ENCODE data around the gene CHRNA10.
"Not testable (repeated sequence)": the region's sequence is repeated elsewhere in the genome, so short reads cannot be mapped to it uniquely, and the experiment has no call there.

Gene CHRNA10

DNA sequence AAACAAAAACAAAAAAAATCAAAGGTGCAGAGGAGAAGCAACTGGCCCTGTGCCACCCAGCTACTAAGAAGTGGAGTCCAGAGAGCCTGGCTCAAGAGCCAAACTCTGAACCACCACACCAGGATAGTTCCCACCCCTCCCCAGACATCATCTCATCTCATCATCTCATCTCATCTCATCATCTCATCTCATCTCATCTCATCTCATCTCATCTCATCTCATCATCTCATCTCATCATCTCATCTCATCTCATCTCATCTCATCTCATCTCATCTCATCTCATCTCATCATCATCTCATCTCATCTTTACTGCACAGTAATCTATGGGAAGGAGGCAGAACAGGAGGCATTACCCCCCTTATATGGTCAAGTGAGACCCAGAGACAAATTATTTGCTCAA lies 8.3 kb downstream of the CHRNA10 start:
- no peaks in the 10 kb centered on the region; the same call in 1 of the 2 replicates for H3K27me3 ChIP-seq (replicated peaks; ENCODE audit: control insufficient read depth, insufficient read depth, low read length)
- peaks cover 16% of the 10 kb centered on the region for H3K36me3 ChIP-seq (ENCODE audit: control insufficient read depth, insufficient read depth, low read length)
- no peak for TF ChIP-seq CTCF (IDR thresholded peaks at IDR 0.05; ENCODE audit: insufficient read depth, low read length, poor library complexity, severe bottlenecking)
- no peak for DNase-seq (ENCODE audit: extremely low read depth, insufficient read length)
- H3K4me3 ChIP-seq (replicated peaks; ENCODE audit: low read depth, low read length): no peak overlapping the region

- H3K27me3 ChIP-seq (replicated peaks; ENCODE audit: control insufficient read depth, insufficient read depth, low read length): no peaks in the 10 kb centered on the region; the same call in 1 of the 2 replicates
- DNase-seq (ENCODE audit: extremely low read depth, insufficient read length): no peak
These were observed 10.2 kb downstream of the CHRNA10 start for GRCh38 chr11:3660960-3661359.

DNA sequence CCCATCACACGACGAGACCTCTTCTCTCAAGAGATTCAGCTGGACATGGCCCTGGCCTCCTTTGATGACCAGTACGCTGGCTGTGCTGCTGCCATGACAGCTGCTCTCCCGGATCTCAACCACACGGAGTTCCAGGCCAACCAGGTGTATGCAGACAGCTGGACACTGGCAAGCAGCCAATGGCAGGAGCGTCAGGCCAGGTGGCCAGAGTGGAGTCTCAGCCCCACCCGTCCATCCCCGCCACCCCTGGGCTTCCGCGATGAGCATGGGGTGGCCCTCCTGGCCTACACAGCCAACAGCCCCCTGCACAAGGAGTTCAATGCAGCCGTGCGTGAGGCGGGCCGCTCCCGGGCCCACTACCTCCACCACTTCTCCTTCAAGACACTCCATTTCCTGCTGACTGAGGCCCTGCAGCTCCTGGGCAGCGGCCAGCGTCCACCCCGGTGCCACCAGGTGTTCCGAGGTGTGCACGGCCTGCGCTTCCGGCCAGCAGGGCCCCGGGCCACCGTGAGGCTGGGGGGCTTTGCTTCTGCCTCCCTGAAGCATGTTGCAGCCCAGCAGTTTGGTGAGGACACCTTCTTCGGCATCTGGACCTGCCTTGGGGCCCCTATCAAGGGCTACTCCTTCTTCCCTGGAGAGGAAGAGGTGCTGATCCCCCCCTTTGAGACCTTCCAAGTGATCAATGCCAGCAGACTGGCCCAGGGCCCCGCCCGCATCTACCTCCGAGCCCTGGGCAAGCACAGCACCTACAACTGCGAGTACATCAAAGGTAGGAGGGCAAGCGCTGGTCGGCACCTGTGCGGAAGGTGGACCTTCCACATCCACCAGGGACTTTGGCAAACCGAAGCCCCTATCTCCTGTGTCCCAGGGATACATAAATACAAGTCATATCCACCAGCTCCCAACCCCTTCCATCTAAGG lies 11.3 kb downstream of the CHRNA10 start:
- no peak overlapping the region for H3K4me3 ChIP-seq (replicated peaks; ENCODE audit: low read depth, low read length)

More at GRCh38 chr11:3660960-3661359, 10.2 kb downstream of the CHRNA10 start:
- TF ChIP-seq CTCF (IDR thresholded peaks at IDR 0.05; ENCODE audit: insufficient read depth, low read length, poor library complexity, severe bottlenecking): no peak
- Histone ChIP-seq H3K36me3 (ENCODE audit: control insufficient read depth, insufficient read depth, low read length) (peaks cover 5% of the 10 kb centered on the region), H3K4me3 (replicated peaks; ENCODE audit: low read depth, low read length) (no peak overlapping the region)

DNA sequence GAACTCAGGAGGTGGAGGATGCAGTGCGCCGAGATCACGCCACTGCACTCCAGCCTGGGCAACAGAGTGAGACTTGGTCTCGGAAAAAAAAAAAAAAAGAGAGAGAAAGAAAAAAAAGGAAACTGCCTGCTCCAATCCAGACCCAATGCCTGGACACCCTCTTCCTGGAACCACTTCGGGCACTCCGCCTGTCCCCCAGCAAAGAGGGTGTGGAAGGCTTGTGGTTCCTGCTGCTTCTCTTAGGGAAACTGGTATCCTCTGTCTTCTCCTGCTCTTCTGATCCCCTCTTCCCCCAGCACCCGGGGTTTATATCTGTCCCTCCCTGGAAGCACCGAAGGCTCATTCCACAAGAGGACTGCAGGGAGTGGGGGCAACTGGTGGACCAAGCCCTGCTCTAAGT lies 12.9 kb downstream of the CHRNA10 start:
- Histone ChIP-seq H3K4me3 (replicated peaks; ENCODE audit: low read depth, low read length) (no peak overlapping the region), H3K36me3 (ENCODE audit: control insufficient read depth, insufficient read depth, low read length) (no peaks in the 10 kb centered on the region), H3K27me3 (replicated peaks; ENCODE audit: control insufficient read depth, insufficient read depth, low read length) (no peaks in the 10 kb centered on the region; the same call in 1 of the 2 replicates)
- TF ChIP-seq CTCF (IDR thresholded peaks at IDR 0.05; ENCODE audit: insufficient read depth, low read length, poor library complexity, severe bottlenecking): no peak
- no peak for DNase-seq (ENCODE audit: extremely low read depth, insufficient read length)

More for the DNA sequence above, 11.3 kb downstream of the CHRNA10 start:
- no peak for TF ChIP-seq CTCF (IDR thresholded peaks at IDR 0.05; ENCODE audit: insufficient read depth, low read length, poor library complexity, severe bottlenecking)
- Histone ChIP-seq H3K36me3 (ENCODE audit: control insufficient read depth, insufficient read depth, low read length) (peaks cover 2% of the 10 kb centered on the region; the same call in 1 of the 2 replicates), H3K27me3 (replicated peaks; ENCODE audit: control insufficient read depth, insufficient read depth, low read length) (no peaks in the 10 kb centered on the region; the same call in 1 of the 2 replicates)
- DNase-seq (ENCODE audit: extremely low read depth, insufficient read length): no peak

DNA sequence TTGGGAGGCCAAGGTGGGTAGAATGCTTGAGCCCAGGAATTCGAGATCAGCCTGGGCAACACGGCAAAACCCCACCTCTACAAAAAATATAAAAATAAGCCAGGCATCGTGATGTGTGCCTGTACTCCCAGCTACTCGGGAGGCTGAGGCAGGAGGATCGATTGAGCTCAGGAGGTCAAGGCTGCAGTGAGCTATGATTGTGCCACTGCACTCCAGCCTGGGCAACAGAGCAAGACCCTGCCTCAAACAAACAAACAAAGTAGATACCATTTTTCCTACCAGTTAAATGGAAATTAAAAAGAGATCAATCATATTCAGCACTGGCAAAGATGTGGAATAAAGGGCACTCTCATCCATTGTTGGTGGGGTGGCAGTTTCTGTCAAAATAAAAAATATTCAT lies 13.9 kb downstream of the CHRNA10 start:
- DNase-seq (ENCODE audit: extremely low read depth, insufficient read length); H3K4me3 ChIP-seq (replicated peaks; ENCODE audit: low read depth, low read length); H3K27me3 ChIP-seq (replicated peaks; ENCODE audit: control insufficient read depth, insufficient read depth, low read length); H3K36me3 ChIP-seq (ENCODE audit: control insufficient read depth, insufficient read depth, low read length): not testable (repeated sequence)

GRCh38 chr11:3655547-3655946 lies 15.6 kb downstream of the CHRNA10 start:
- no peak for DNase-seq (ENCODE audit: extremely low read depth, insufficient read length)
- no peaks in the 10 kb centered on the region for H3K36me3 ChIP-seq (ENCODE audit: control insufficient read depth, insufficient read depth, low read length)
- no peaks in the 10 kb centered on the region; the same call in 1 of the 2 replicates for H3K27me3 ChIP-seq (replicated peaks; ENCODE audit: control insufficient read depth, insufficient read depth, low read length)
- no peak overlapping the region for H3K4me3 ChIP-seq (replicated peaks; ENCODE audit: low read depth, low read length)
- no peak for TF ChIP-seq CTCF (IDR thresholded peaks at IDR 0.05; ENCODE audit: insufficient read depth, low read length, poor library complexity, severe bottlenecking)

GRCh38 chr11:3652514-3652913 lies 18.7 kb downstream of the CHRNA10 start:
- DNase-seq (ENCODE audit: extremely low read depth, insufficient read length); H3K36me3 ChIP-seq (ENCODE audit: control insufficient read depth, insufficient read depth, low read length); H3K4me3 ChIP-seq (replicated peaks; ENCODE audit: low read depth, low read length); H3K27me3 ChIP-seq (replicated peaks; ENCODE audit: control insufficient read depth, insufficient read depth, low read length): not testable (repeated sequence)

DNA sequence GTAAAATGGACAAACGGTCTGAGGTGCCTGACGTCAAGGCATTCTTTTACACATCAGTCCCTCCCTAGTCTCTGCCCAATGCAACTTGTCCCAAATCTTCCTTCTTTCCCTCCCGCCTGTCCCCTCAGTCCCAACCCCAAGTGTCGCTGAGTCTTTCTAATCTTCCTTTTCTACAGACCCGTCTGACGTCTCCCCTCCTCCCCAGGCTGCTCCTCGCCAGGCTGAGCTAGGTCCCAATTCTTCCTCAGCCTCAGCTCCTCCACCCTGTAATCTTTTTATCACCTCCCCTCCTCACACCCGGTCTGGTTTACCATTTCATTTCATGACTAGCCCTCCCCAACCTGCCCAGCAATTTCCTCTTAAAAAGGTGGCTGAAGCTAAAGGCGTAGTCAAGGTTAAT lies 21.8 kb downstream of the CHRNA10 start:
- not testable (repeated sequence) for DNase-seq (ENCODE audit: extremely low read depth, insufficient read length); H3K27me3 ChIP-seq (replicated peaks; ENCODE audit: control insufficient read depth, insufficient read depth, low read length); H3K4me3 ChIP-seq (replicated peaks; ENCODE audit: low read depth, low read length); H3K36me3 ChIP-seq (ENCODE audit: control insufficient read depth, insufficient read depth, low read length)

DNA sequence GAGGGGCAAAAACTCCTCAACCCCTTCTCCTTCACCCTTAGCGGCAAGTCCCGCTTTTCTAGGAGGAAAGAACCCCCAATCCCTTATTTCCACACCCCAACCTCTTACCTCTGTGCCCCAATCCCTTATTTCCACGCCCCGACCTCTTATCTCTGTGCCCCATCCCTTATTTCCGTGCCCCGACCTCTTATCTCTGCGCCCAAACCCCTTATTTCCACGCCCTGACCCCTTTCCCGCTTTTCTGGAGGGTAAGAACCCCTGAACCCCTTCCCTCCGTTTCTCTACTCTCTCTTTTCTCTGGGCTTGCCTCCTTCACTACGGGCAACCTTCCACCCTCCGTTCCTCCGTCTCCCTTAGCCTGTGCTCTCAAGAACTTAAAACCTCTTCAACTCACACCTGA lies 22.3 kb downstream of the CHRNA10 start:
- H3K27me3 ChIP-seq (replicated peaks; ENCODE audit: control insufficient read depth, insufficient read depth, low read length); DNase-seq (ENCODE audit: extremely low read depth, insufficient read length); H3K36me3 ChIP-seq (ENCODE audit: control insufficient read depth, insufficient read depth, low read length); H3K4me3 ChIP-seq (replicated peaks; ENCODE audit: low read depth, low read length): not testable (repeated sequence)
